Progenitor cell of endocrine pancreas (in vitro differentiated cells): Measurements from ENCODE around the gene FAM219B. TPM values are rescaled to one million over a fixed set of nuclear protein-coding genes. Genes with fewer than 3 reads are reported as not detected.

Source experiments
- DNase-seq: peaks from one replicate; pipeline ENCODE4 v3.0.0; 2021; ENCODE audit warnings: low spot score; ENCODE audit not compliant: unreplicated experiment
- H3K27ac Mint-ChIP-seq: 2 replicates; pipeline ENCODE4 v1.8.0; 2021; ENCODE audit warnings: mild to moderate bottlenecking, moderate library complexity, mixed read lengths
- H3K27me3 Mint-ChIP-seq: 2 replicates; pipeline ENCODE4 v1.8.0; 2021; ENCODE audit warnings: mixed read lengths
- H3K36me3 Mint-ChIP-seq: 2 replicates; pipeline ENCODE4 v1.8.0; 2022; ENCODE audit warnings: mixed read lengths; ENCODE audit not compliant: insufficient read depth
- H3K4me1 Mint-ChIP-seq: 2 replicates; pipeline ENCODE4 v1.8.0; 2021; ENCODE audit warnings: low read depth, mixed read lengths
- H3K4me3 Mint-ChIP-seq: 2 replicates; pipeline ENCODE4 v1.8.0; 2021; ENCODE audit warnings: low read depth, mild to moderate bottlenecking, moderate library complexity, mixed read lengths
- H3K9me3 Mint-ChIP-seq: 2 replicates; pipeline ENCODE4 v1.8.0; 2021; ENCODE audit warnings: low read depth, mixed read lengths
- long read RNA-seq: library from polyadenylated mRNA; unstranded; transcript quantifications from one replicate; pipeline ENCODE4 v2.0.0, GENCODE V29; 2020
- total RNA-seq: library from RNA; stranded (reverse); gene quantifications from 2 replicates; pipeline ENCODE4 v1.2.1, GENCODE V29; 2021
- TF ChIP-seq, protein P1 (sequence below): fragments of 200-600 bp; sonication (generic); IDR thresholded peaks from one replicate; pipeline ENCODE4 v1.5.0; 2021; ENCODE audit warnings: antibody characterized with exemption, mild to moderate bottlenecking; ENCODE audit not compliant: unreplicated experiment

The FAM219B gene, protein sequence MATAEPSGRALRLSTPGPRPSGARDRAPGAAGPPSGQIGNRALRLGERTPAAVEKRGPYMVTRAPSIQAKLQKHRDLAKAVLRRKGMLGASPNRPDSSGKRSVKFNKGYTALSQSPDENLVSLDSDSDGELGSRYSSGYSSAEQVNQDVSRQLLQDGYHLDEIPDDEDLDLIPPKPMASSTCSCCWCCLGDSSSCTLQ
- total RNA-seq, result 118 and 122 TPM in 2 replicates
- long read RNA-seq, transcript FAM219B-201 (5 exons, 3,550 nt), result major isoform, 10 of 61 reads
- long read RNA-seq, transcript FAM219B-202 (5 exons, 587 nt), result minor isoform, 5 of 61 reads
- long read RNA-seq, transcript FAM219B-217 (4 exons, 3,219 nt), result minor isoform, 6 of 61 reads
- long read RNA-seq, partial matches to known transcripts, result 8 of 61 reads
- long read RNA-seq, other reads (novel, unspliced or antisense), result 26 of 61 reads

DNA sequence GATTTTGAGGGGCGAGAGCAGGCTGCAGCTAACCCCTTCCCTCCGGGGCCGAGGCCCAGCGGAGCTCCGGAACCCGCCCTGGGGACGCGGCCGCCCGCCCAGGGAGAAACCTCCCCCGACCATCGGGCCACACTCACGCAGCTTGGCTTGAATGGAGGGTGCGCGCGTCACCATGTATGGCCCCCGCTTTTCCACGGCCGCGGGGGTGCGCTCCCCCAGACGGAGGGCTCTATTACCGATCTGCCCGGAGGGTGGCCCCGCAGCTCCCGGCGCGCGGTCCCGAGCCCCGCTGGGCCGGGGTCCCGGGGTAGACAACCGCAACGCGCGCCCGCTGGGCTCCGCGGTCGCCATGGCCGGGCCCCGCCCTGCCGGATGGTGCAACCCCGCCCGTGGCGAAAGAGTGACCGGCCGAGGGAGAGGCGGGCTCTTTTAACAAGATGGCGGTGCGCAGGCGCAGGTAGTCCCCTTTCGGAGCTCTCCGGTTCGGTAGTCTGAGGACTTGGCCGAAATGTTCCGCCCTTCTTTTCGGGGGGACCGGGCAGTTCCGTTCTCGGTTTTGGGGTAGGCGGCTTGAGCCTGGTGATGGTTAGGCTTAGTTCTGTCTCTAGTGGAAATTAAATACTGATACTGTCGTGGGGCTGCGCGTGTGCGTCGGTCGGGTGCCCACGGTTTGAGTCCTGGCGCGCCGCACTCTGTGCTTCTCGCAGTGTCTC is at the start of gene FAM219B:
TSS of gene FAM219B (minus strand) at position 402 of the 713 bp plus-strand sequence. CDS start at position 351, 51 bp downstream.
- Mint-ChIP-seq H3K27ac (peak within 1 kb of the TSS; percentile 96), H3K4me3 (peak within 1 kb of the TSS; percentile 100), H3K27me3 (no peaks in the 10 kb centered on the region), H3K4me1 (peaks cover 21% of the 10 kb centered on the region), H3K36me3 (peaks cover 13% of the 10 kb centered on the region), H3K9me3 (no peaks in the 10 kb centered on the region)
- TF ChIP-seq, protein P1, sequence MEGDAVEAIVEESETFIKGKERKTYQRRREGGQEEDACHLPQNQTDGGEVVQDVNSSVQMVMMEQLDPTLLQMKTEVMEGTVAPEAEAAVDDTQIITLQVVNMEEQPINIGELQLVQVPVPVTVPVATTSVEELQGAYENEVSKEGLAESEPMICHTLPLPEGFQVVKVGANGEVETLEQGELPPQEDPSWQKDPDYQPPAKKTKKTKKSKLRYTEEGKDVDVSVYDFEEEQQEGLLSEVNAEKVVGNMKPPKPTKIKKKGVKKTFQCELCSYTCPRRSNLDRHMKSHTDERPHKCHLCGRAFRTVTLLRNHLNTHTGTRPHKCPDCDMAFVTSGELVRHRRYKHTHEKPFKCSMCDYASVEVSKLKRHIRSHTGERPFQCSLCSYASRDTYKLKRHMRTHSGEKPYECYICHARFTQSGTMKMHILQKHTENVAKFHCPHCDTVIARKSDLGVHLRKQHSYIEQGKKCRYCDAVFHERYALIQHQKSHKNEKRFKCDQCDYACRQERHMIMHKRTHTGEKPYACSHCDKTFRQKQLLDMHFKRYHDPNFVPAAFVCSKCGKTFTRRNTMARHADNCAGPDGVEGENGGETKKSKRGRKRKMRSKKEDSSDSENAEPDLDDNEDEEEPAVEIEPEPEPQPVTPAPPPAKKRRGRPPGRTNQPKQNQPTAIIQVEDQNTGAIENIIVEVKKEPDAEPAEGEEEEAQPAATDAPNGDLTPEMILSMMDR, result no peak
- DNase-seq, result peak; percentile 80

DNA sequence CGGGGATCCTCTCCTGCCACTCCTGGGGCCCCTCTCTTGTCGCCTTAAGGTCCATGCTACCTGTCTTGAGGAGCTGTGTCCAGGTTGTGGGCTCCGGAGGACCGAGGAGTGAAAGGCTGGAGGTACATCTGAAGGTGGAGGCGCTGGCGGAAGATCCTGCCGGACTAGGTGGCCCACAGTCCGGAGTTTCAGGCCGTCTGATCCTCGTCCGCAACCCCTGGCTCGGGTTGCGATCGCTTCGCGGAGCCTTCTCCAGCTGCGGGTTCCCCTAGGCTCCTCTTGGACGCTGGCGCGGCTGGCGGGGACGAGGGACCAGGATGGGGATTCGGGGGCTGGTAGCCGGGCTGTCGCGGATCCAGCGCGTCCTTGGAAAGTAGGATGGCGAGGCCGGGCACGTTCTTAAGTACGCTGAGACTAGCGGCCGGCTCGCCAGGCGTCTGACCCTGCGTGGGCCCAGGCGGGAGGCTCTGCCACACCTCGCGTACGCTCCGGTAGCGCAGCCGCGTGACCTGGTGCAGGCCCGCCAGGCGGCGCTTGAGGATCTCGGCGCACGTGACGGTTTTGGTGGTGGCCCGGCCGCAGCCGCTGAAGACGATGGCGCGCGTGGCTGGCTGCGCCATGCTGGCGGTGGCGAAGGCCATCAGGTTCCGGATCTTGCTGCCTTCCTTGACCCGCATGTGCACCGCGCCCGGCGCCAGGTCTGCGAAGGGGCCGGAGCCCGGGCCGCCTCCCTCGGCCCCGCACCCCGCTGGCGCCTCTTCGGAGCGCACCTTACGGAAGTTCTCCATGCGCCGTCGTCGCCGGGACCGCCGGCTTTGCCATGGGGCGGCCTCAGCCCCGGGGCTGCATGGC is 49.4 kb upstream of the FAM219B start:
- peak; percentile 59 for DNase-seq
- Mint-ChIP-seq H3K36me3 (no peaks in the 10 kb centered on the region), H3K27ac (no peak overlapping the region), H3K4me1 (peaks cover 5% of the 10 kb centered on the region), H3K4me3 (peak overlapping the region; percentile 5), H3K27me3 (peaks cover 58% of the 10 kb centered on the region), H3K9me3 (no peaks in the 10 kb centered on the region)
- TF ChIP-seq, protein P1, result peak; percentile 51

DNA sequence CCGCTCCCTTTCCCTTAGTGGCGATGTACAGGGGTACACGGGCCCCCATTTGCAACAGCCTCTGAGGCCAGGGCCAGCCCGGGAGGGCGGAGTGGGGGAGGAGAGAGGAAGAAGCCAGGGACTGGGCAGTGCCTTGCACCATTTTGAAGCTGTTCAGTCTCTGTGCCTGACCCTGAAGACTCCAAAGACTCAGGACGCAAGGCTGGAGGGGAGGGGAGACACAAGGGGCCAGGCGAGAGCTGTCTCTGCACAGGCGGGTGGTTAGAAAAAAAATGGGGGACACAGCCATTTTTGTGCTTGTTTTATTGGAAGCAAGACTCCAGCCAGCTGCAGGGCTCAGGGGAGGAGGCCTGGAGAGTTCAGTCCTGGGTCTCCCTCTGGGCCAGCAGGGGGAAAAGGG is 48.4 kb upstream of the FAM219B start:
- Mint-ChIP-seq H3K9me3 (no peaks in the 10 kb centered on the region), H3K4me3 (no peak overlapping the region), H3K27me3 (peaks cover 54% of the 10 kb centered on the region), H3K4me1 (peaks cover 6% of the 10 kb centered on the region), H3K36me3 (no peaks in the 10 kb centered on the region), H3K27ac (no peak overlapping the region)
- DNase-seq, result no peak
- TF ChIP-seq, protein P1, result no peak

DNA sequence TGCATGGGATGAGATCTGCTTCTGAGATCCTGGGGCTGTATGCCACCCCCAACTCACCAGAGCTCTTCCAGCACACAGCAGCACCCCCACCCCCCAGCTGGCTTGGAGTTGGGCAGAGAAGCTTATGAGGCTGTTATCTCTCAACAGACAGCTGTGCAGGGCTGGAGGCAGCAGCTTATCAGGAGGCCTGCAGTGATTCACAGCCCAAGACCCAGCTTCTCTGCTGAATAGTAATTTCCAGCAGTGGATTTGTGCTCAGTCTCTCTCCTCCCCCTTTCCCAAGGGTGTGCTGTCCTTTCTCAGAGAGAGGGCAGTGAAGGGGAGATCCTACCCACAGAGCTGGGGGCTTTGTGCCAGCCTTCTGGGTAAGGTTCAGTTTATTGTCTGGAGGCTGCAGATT is 47.9 kb upstream of the FAM219B start:
- no peak for DNase-seq
- H3K9me3 Mint-ChIP-seq, result no peaks in the 10 kb centered on the region
- peaks cover 6% of the 10 kb centered on the region for H3K4me1 Mint-ChIP-seq
- peaks cover 49% of the 10 kb centered on the region for H3K27me3 Mint-ChIP-seq
- H3K36me3 Mint-ChIP-seq, result no peaks in the 10 kb centered on the region
- TF ChIP-seq, protein P1, result no peak
- no peak overlapping the region for H3K4me3 Mint-ChIP-seq
- H3K27ac Mint-ChIP-seq, result no peak overlapping the region

DNA sequence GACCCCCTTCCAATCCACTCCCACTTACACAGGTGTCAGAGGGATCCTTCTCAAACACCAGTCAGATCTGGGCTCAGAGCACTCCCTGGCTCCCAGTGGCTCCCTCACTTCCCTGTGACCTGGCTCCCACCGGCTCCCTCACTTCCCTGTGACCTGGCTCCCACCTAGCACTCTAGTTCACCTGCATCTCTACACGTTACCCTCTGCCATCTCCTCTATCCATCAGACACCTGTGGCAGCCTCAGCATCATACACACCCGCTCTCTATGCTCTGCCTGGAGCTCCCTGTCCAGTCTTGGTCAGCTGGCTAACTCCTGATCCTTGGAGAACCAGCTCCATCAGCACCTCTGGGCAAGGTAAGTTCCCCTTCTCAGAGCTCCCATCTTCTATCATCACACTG is 44.4 kb upstream of the FAM219B start:
- Mint-ChIP-seq H3K27me3 (peaks cover 25% of the 10 kb centered on the region), H3K27ac (no peak overlapping the region), H3K36me3 (no peaks in the 10 kb centered on the region), H3K4me3 (no peak overlapping the region), H3K9me3 (no peaks in the 10 kb centered on the region), H3K4me1 (peaks cover 2% of the 10 kb centered on the region)
- no peak for DNase-seq
- TF ChIP-seq, protein P1, result no peak
